Mesodermal cell (in vitro differentiated cells): Measurements from ENCODE around the gene MNAT1.

Experiments
- H3K27ac ChIP-seq: 2 replicates; pipeline ENCODE4 v1.7.0; 2013; ENCODE audit warnings: mild to moderate bottlenecking, low read depth, low read length, moderate library complexity; ENCODE audit not compliant: severe bottlenecking
- H3K36me3 ChIP-seq: 2 replicates; pipeline ENCODE4 v1.7.1; 2013; ENCODE audit warnings: mild to moderate bottlenecking, low read length, moderate library complexity; ENCODE audit not compliant: control insufficient read depth, insufficient read depth
- H3K4me1 ChIP-seq: one replicate; pipeline ENCODE4 v1.7.1; 2013; ENCODE audit warnings: mild to moderate bottlenecking, low read length; ENCODE audit not compliant: insufficient read depth, control insufficient read depth, poor library complexity, severe bottlenecking
- H3K4me3 ChIP-seq: 2 replicates; pipeline ENCODE4 v1.7.0; 2013; ENCODE audit warnings: low read length, control low read depth, mild to moderate bottlenecking; ENCODE audit not compliant: insufficient read depth, poor library complexity, severe bottlenecking; ENCODE audit errors: extremely low read depth
- H3K9me3 ChIP-seq: 2 replicates; pipeline ENCODE4 v1.7.1; 2013; ENCODE audit warnings: mild to moderate bottlenecking, low read length, moderate library complexity; ENCODE audit not compliant: control insufficient read depth
- WGBS, 2 experiments: methylation state at CpG; one replicate each; pipeline ENCODE4 v1.1.5; 2013; ENCODE audit warnings: missing lambda C conversion rate in 2 of 2; ENCODE audit not compliant: insufficient coverage in 2 of 2; 5-methylcytosine and 5-hydroxymethylcytosine counted together

MNAT1 gene

DNA sequence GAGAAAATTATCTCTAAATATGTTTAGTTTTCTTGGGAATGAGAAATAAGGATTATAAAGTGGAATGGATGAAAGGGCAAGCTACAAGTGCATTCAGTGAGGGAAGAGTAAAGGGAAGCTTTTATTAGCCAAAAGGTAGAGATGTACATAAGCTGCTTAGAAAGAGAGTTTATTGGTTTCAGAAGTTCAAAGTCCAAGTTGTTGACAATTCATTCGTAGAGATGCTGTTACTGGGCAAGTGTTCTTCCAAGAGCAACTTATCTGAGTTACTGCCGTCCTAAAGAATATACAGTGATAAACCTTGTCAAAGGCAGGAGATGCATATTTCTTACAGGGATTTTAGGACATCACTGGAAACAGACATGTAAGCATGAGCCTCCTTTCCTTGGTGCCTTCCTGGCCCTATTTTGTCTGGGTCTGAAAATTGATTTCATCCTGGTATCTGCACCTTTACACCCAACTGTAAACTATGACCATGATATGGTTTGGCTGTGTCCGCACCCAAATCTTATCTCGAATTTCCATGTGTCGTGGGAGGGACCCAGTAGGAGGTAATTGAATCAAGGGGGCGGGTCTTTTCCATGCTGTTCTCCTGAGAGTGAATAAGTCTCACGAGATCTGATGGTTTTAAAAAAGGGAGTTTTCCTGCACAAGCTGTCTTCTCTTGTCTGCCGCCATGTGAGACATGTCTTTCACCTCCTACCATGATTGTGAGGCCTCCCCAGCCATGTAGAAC is 199.5 kb downstream of the MNAT1 start:
- Histone ChIP-seq H3K9me3 (no peaks in the 10 kb centered on the region), H3K27ac (no peak overlapping the region), H3K4me3 (no peak overlapping the region), H3K4me1 (no peaks in the 10 kb centered on the region), H3K36me3 (no peaks in the 10 kb centered on the region)
- WGBS, 2 experiments = 86 to 91% methylated on average over 5 of the region's 8 CpGs

DNA sequence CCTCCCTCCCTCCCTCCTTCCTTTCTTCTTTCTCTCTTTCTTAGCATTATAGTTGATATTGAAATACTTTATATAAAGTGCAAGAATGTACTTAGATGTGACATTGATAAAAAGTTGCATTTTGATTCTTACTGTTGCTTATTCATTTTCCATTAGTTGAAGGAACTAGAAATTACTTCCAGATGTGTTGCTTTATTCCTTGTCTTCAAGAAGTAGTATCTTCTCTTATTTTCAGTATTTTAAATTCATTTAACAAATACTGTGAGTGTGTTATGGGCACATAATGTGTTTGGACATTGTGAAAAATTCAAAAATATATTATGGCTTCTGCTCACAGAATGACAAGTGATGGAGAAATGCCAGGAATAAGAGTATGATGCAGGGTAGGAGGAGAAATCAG is 200.8 kb downstream of the MNAT1 start:
- H3K27ac ChIP-seq = no peak overlapping the region
- no peak overlapping the region for H3K4me3 ChIP-seq
- H3K4me1 ChIP-seq = no peaks in the 10 kb centered on the region
- no peaks in the 10 kb centered on the region for H3K36me3 ChIP-seq
- no peaks in the 10 kb centered on the region for H3K9me3 ChIP-seq

DNA sequence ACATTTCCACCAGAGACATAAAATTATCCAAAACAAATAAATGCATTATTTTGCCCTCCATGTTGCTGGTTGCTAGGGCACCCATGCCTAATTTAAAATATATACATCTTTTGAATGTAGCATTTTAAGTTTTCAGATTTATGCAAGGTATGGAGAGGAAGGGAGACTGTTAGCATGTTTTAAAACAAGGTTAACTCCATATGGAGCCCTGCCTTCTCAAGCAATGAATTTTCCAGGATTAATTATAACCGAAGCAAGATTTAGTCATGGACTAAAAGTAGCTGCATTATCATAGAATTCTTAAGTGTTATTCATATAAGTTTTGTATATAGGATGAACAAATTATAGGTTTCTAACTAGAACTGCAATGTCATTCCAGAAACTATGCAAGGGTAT is 209.1 kb downstream of the MNAT1 start:
- H3K27ac ChIP-seq = no peak overlapping the region
- WGBS, 2 experiments = no CpG with 5 or more reads among the region's 1 CpG
- H3K9me3 ChIP-seq = no peaks in the 10 kb centered on the region
- H3K36me3 ChIP-seq = no peaks in the 10 kb centered on the region
- H3K4me1 ChIP-seq = no peaks in the 10 kb centered on the region
- H3K4me3 ChIP-seq = no peak overlapping the region

DNA sequence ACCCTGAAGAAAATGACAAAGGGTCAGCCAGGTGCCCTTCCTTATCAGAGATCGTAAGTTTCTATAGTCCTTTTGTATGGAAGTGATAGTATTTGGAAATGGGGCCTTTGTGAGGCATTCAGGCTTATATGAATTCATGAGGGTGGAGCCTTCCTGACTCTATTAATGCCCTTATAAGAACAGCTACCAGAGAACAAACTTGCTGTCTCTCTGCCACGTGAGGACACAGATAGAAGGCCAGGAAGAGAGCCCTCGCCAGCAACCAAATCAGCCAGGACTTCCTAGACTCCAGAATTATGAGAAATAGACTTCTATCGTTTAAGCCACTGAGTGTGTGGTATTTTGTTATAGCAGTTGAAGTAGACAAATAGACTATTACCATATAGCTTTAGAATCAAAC is 209.6 kb downstream of the MNAT1 start:
- Histone ChIP-seq H3K4me1 (no peaks in the 10 kb centered on the region), H3K9me3 (no peaks in the 10 kb centered on the region), H3K4me3 (no peak overlapping the region), H3K36me3 (no peaks in the 10 kb centered on the region), H3K27ac (no peak overlapping the region)
- whole genome bisulfite sequencing, 2 experiments = 100% methylated on average over 1 of the region's 4 CpGs

DNA sequence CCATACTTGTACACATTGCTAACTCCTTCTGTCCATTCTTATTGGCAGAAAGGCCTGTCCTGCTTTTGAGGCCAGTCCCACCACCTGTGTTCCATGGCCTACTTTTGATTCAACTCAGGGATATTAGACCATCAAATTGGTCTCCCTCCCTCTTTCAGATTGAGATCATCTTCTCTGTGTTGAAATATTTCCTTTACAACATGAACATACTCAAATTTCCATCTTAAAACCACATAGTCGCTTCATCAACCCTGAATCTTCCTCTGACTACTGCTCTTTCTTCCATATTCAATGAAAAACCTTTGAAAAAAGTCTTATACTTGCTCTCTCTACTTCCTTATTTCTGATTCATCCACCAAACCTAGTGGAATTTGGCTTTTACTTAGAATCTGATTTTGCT is 211.4 kb downstream of the MNAT1 start:
- no peak overlapping the region for H3K27ac ChIP-seq
- no peaks in the 10 kb centered on the region for H3K36me3 ChIP-seq
- H3K4me1 ChIP-seq = no peaks in the 10 kb centered on the region
- no peaks in the 10 kb centered on the region for H3K9me3 ChIP-seq
- WGBS, 2 experiments = 93 to 100% methylated on average over 1 of the region's 1 CpG
- H3K4me3 ChIP-seq = no peak overlapping the region

DNA sequence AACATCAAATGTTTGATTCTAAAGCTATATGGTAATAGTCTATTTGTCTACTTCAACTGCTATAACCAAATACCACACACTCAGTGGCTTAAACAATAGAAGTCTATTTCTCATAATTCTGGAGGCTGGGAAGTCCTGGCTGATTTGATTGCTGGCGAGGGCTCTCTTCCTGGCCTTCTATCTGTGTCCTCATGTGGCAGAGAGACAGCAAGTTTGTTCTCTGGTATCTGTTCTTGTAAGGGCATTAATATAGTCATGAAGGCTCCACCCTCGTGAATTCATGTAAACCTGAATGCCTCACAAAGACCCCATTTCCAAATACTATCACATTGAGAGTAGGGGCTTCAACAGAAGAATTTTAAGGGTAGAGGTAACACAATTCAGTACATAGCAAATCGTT is 212.2 kb downstream of the MNAT1 start:
- WGBS, 2 experiments = 100% methylated on average over 1 of the region's 3 CpGs
- Histone ChIP-seq H3K4me3 (no peak overlapping the region), H3K36me3 (no peaks in the 10 kb centered on the region), H3K27ac (no peak overlapping the region), H3K4me1 (no peaks in the 10 kb centered on the region), H3K9me3 (no peaks in the 10 kb centered on the region)

DNA sequence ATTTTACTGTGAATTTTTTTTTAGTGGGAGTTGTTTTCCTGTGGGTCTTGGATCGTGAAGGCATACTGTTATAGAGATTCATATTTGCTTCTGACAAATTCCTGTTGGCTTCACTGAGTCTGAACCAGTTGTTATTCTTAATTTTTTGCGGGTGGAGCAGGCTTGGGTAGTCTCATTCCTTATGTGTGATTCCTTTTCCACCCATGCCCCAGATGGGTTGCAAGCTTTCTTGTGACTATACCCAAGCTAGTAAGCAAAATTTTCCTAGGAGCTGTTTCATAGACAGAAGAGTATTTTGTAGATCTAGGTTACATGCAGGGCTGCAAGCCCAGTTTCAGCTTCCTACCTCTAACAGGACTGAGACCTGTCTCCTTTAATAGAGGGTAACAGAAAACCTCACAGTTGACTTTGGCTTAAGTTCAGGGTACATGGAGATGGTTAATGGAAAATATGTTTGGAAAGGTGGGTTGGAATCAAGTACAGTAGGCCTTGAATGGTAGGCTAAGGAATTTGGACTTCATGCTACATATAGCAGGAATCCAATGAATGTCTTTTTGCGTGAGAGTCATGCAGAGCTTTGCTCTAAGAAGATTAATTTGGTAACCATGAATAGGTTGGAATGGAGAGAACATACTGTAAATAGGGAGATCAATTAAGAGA is 217.3 kb downstream of the MNAT1 start:
- H3K27ac ChIP-seq = no peak overlapping the region
- H3K36me3 ChIP-seq = no peaks in the 10 kb centered on the region
- WGBS, 2 experiments = 88 to 100% methylated on average over 1 of the region's 3 CpGs
- H3K4me1 ChIP-seq = no peaks in the 10 kb centered on the region
- peaks cover under 1% of the 10 kb centered on the region for H3K9me3 ChIP-seq
- no peak overlapping the region for H3K4me3 ChIP-seq

DNA sequence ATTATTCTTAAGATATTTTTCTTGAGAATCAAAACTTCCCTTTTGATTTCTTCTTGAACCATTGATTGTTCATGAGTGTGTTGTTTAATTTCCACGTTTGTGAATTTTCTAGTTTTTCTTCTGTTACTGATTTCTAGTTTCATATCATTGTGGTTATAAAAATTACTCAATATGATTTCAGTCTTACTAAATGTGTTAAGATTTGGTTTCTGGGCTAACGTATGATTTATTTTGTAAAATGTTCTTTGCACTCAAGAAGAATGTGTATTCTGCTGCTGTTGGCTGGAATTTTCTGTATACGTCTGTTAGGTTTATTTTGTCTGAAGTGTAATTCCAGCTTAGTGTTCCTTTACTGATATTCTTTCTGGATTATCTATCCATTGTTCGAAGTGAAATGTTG is 221.6 kb downstream of the MNAT1 start:
- 88 to 100% methylated on average over 1 to 2 of the region's 4 CpGs for WGBS, 2 experiments
- peaks cover 5% of the 10 kb centered on the region for H3K9me3 ChIP-seq

DNA sequence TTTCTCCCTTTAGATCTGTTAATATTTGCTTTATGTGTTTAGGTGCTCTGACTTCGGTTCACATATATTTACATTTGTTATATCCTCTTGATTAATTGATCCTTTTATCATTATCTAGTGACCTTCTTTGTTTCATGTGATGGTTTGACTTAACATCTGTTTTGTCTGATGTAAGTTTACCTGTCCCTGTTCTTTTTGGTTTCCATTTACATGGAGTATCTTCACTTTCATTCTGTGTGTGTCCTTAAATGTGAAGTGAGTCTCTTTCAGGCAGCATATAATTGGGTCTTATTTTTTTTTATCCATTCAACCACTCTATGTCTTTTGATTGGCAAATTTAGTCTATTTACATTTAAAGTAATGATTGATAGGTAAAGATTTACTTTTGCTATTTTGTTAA is 222.1 kb downstream of the MNAT1 start:
- no CpG with 5 or more reads among the region's 1 CpG for WGBS, 2 experiments

More for the DNA sequence above, 221.6 kb downstream of the MNAT1 start:
- Histone ChIP-seq H3K4me1 (no peaks in the 10 kb centered on the region), H3K27ac (no peak overlapping the region), H3K4me3 (no peak overlapping the region), H3K36me3 (no peaks in the 10 kb centered on the region)

DNA sequence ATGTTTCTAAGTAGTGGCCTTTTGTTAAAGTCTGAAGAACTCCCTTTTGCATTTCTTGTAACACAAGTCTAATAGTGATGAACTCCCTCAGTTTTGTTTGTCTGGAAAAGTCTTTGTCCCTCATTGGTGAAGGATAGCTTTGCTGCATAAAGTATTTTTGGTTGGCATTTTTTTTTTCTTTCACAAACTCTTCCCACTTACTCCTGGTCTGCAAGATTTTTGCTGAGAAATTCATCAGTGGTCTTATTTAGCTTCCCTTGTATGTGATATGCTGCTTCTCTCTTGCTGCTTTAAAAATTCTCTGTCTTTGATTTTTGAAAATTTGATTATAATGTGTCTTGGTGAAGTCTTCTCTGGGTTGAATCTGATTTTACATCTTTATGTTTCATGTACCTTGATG is 223.6 kb downstream of the MNAT1 start:
- Histone ChIP-seq H3K4me1 (no peaks in the 10 kb centered on the region), H3K9me3 (peaks cover 5% of the 10 kb centered on the region), H3K4me3 (no peak overlapping the region), H3K36me3 (no peaks in the 10 kb centered on the region), H3K27ac (no peak overlapping the region)

More for the DNA sequence above, 222.1 kb downstream of the MNAT1 start:
- H3K36me3 ChIP-seq = no peaks in the 10 kb centered on the region
- H3K27ac ChIP-seq = no peak overlapping the region
- H3K4me1 ChIP-seq = no peaks in the 10 kb centered on the region
- no peak overlapping the region for H3K4me3 ChIP-seq
- H3K9me3 ChIP-seq = peaks cover 5% of the 10 kb centered on the region

DNA sequence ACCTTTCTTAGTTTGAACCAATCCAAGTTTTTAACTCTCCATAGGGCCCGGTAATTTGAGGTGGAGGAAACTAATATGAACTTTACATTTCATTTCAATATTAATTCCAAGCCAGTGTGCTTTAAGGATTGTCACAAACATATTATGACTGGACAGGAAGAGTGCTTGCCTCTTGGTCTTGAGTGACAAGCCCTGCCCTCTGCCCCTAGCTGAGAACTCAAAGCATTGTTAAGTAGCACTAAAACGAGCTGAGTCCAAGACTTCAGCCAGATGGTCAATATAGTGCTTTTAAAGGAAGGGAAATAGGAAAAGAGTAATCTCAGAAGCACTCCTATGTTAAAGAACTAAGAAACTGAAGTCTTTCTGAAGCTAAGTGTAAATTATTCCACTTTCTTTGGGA is 229.2 kb downstream of the MNAT1 start:
- 33 to 60% methylated on average over 1 of the region's 2 CpGs for WGBS, 2 experiments
- Histone ChIP-seq H3K9me3 (no peaks in the 10 kb centered on the region), H3K36me3 (no peaks in the 10 kb centered on the region), H3K27ac (peak overlapping the region; percentile 42), H3K4me1 (peaks cover 11% of the 10 kb centered on the region), H3K4me3 (no peak overlapping the region)
